Keratinocyte (primary cell): ENCODE measurements around the gene GPX1. TPM values are rescaled to one million over a fixed set of nuclear protein-coding genes. Genes with fewer than 3 reads are reported as not detected.
"Not testable (repeated sequence)": the region's sequence is repeated elsewhere in the genome, so short reads cannot be mapped to it uniquely, and the experiment has no call there.

Experiments used
- DNase-seq: peaks from one replicate; pipeline ENCODE4 v3.0.0-alpha.2; 2011; ENCODE audit warnings: low read depth, missing footprints, low spot score
- FAIRE-seq: peaks from 2 replicates; lab custom pipeline; 2011; peaks lifted over from hg19 to GRCh38; lab: Jason Lieb, UNC
- H2AFZ ChIP-seq: 2 replicates; pipeline ENCODE4 v1.6.0; 2012; ENCODE audit warnings: low read length, control low read depth, inconsistent platforms; ENCODE audit not compliant: control insufficient read depth
- H3K27ac ChIP-seq: 2 replicates; pipeline ENCODE4 v1.5.1; 2011; ENCODE audit warnings: low read length; ENCODE audit not compliant: control insufficient read depth, insufficient read depth
- H3K27me3 ChIP-seq: 3 replicates; pipeline ENCODE4 v1.6.0; 2011; ENCODE audit warnings: low read length; ENCODE audit not compliant: control insufficient read depth, insufficient read depth; ENCODE audit errors: extremely low read depth
- H3K36me3 ChIP-seq, 2 experiments: 2 replicates in 1 of 2; 3 replicates in 1 of 2; pipeline ENCODE4 v1.5.1; 2011; ENCODE audit warnings: low read length in 2 of 2, mild to moderate bottlenecking in 1 of 2; ENCODE audit not compliant: control insufficient read depth in 2 of 2, insufficient read depth in 2 of 2; ENCODE audit errors: extremely low read depth in 1 of 2
- H3K4me1 ChIP-seq: 3 replicates; pipeline ENCODE4 v1.5.1; 2011; ENCODE audit warnings: low read length; ENCODE audit not compliant: control insufficient read depth, insufficient read depth; ENCODE audit errors: extremely low read depth
- H3K4me2 ChIP-seq: 3 replicates; pipeline ENCODE4 v1.6.0; 2011; ENCODE audit warnings: low read depth, low read length; ENCODE audit not compliant: control insufficient read depth, insufficient read depth; ENCODE audit errors: extremely low read depth
- H3K4me3 ChIP-seq, 3 experiments: fragments of 200-600 bp in 1 of 3; sonication (generic) in 1 of 3; 2 replicates in 2 of 3; 3 replicates in 1 of 3; pipeline ENCODE4 v1.5.1; 2011 to 2016; ENCODE audit warnings: low read length in 3 of 3, mild to moderate bottlenecking in 3 of 3, control low read depth in 2 of 3, inconsistent platforms in 1 of 3, low read depth in 1 of 3, mixed read lengths in 1 of 3, mixed run types in 1 of 3, moderate library complexity in 1 of 3; ENCODE audit not compliant: control insufficient read depth in 2 of 3, insufficient read depth in 2 of 3; ENCODE audit errors: extremely low read depth in 1 of 3
- H3K79me2 ChIP-seq: 2 replicates; pipeline ENCODE4 v1.6.0; 2012; ENCODE audit warnings: low read length; ENCODE audit not compliant: control insufficient read depth, insufficient read depth
- H3K9ac ChIP-seq: 3 replicates; pipeline ENCODE4 v1.6.0; 2011; ENCODE audit warnings: low read length; ENCODE audit not compliant: control insufficient read depth, insufficient read depth; ENCODE audit errors: extremely low read depth
- H3K9me1 ChIP-seq: 3 replicates; pipeline ENCODE4 v1.6.0; 2011; ENCODE audit warnings: low read length; ENCODE audit not compliant: control insufficient read depth, insufficient read depth; ENCODE audit errors: extremely low read depth
- H3K9me3 ChIP-seq: 2 replicates; pipeline ENCODE4 v1.5.1; 2012; ENCODE audit warnings: low read depth, low read length; ENCODE audit not compliant: control insufficient read depth
- H4K20me1 ChIP-seq: 3 replicates; pipeline ENCODE4 v1.6.0; 2011; ENCODE audit warnings: low read length; ENCODE audit not compliant: control insufficient read depth, insufficient read depth; ENCODE audit errors: extremely low read depth
- EZH2 ChIP-seq: IDR thresholded peaks from one replicate; pipeline ENCODE4 v1.6.1; 2012; ENCODE audit warnings: inconsistent platforms, mild to moderate bottlenecking, low read length, moderate library complexity
- dilution Hi-C: fragments of 300-500 bp; cut with MboI; formaldehyde crosslinking; loops from one replicate; pipeline ENCODE4 v1.7.0; 2020; ENCODE audit warnings: low sequenced_read_pairs; ENCODE audit not compliant: extremely low pct_ligation_motif_present
- polyA plus RNA-seq, 5 experiments: library from polyadenylated mRNA; depleted of rRNA in 3 of 5; stranded (reverse) in 3 of 5; stranded (forward) in 1 of 5; unstranded in 1 of 5; fragments of >200 nt; gene quantifications; 1 replicate in 1 of 5; 2 replicates in 3 of 5; 3 replicates in 1 of 5; pipeline versions ENCODE4 v1.2.1 to v1.2.3, GENCODE V29; 2011 to 2012; ENCODE audit warnings: missing spikeins in 2 of 5, low read depth in 1 of 5, low replicate concordance in 1 of 5
- TF ChIP-seq, protein P1 (sequence below), 3 experiments: IDR thresholded peaks in 1 of 3; conservative IDR thresholded peaks in 1 of 3; optimal IDR thresholded peaks in 1 of 3; 2 replicates in 2 of 3; 3 replicates in 1 of 3; pipeline versions ENCODE3 to v1.5.1; 2011; ENCODE audit warnings: low read length in 3 of 3, mild to moderate bottlenecking in 3 of 3, moderate library complexity in 2 of 3, control low read depth in 1 of 3, inconsistent platforms in 1 of 3; ENCODE audit not compliant: insufficient read depth in 2 of 3; ENCODE audit errors: extremely low read depth in 1 of 3

Gene GPX1
- polyA plus RNA-seq, 1 donor (not counting 4 experiments of a cell fraction or from before 2014, with no cell fraction given): 427 TPM

DNA sequence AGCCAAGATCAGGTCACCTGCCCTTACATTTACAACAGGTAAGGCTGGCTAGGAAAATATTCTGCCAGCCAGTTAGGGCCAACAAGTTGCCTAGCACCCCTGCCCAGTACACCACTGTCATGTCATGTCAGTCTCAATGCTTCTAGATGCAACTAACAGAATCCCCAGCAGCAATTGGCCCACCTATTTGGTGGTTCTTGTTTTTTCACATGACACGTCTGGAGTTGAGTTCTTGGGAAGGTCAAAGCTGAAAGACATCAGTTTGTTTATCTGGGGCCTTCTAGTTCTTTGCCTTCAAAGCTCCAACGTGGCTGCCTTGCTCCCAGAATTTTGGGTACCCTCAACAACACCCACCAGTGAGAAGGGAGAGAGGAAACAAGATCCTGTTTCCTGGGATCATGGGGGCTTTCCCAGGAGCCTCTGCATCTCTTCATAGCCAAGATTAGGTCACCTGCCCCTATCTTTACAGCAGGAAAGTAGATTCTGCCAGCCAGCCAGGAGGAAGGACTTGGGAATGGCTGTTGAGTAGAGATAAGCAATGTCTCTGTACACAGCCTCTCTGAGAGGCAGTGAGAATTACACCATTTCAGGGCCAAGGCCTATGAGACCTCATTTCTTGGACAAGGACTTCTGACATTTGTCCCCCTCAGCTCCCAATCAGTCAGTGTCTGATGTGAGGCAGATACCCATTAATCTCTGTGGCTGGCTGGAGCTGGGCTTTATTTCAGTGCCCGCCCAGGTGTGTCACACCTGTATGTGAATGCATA lies 8.6 kb downstream of the GPX1 start:
- no peaks in the 10 kb centered on the region for H4K20me1 ChIP-seq
- no peaks in the 10 kb centered on the region for H3K9me3 ChIP-seq
- no peak overlapping the region for H3K4me2 ChIP-seq
- H3K27ac ChIP-seq: no peak overlapping the region
- no peaks in the 10 kb centered on the region for H3K9me1 ChIP-seq
- H3K9ac ChIP-seq: no peak overlapping the region
- H3K4me3 ChIP-seq: no peak overlapping the region
- no peak overlapping the region for H2AFZ ChIP-seq
- H3K79me2 ChIP-seq: no peaks in the 10 kb centered on the region
- TF ChIP-seq EZH2: no peak
- TF ChIP-seq, protein P1, sequence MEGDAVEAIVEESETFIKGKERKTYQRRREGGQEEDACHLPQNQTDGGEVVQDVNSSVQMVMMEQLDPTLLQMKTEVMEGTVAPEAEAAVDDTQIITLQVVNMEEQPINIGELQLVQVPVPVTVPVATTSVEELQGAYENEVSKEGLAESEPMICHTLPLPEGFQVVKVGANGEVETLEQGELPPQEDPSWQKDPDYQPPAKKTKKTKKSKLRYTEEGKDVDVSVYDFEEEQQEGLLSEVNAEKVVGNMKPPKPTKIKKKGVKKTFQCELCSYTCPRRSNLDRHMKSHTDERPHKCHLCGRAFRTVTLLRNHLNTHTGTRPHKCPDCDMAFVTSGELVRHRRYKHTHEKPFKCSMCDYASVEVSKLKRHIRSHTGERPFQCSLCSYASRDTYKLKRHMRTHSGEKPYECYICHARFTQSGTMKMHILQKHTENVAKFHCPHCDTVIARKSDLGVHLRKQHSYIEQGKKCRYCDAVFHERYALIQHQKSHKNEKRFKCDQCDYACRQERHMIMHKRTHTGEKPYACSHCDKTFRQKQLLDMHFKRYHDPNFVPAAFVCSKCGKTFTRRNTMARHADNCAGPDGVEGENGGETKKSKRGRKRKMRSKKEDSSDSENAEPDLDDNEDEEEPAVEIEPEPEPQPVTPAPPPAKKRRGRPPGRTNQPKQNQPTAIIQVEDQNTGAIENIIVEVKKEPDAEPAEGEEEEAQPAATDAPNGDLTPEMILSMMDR (optimal IDR thresholded peaks at IDR 0.05 in 1 of 3, IDR thresholded peaks at IDR 0.05 in 1 of 3, conservative IDR thresholded peaks at IDR 0.05 in 1 of 3; ENCODE audit: extremely low read depth in 1 of 3, insufficient read depth in 2 of 3, low read length in 3 of 3): no peak
- no peaks in the 10 kb centered on the region for H3K27me3 ChIP-seq
- dilution Hi-C loops: no loop called here
- no peak for DNase-seq
- no peak for FAIRE-seq
- peaks cover 33% of the 10 kb centered on the region for H3K4me1 ChIP-seq
- no peaks in the 10 kb centered on the region for H3K36me3 ChIP-seq

DNA sequence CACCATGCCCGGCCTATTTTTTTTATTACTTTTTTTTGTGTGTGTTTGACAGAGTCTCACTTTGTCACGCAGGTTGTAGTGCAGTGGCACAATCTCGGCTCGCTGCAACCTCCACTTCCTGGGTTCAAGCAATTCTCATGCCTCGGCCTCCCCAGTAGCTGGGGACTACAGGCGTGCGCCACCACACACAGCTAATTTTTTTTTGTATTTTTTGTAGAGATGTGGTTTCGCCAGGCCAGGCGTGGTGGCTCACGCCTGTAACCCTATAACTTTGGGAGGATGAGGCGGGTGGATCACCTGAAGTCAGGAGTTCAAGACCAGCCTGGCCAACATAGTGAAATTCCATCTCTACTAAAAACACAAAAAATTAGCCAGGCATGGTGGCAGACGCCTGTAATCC lies 9.8 kb downstream of the GPX1 start:
- FAIRE-seq, H4K20me1 ChIP-seq, H3K9me3 ChIP-seq, H3K27ac ChIP-seq, H3K27me3 ChIP-seq, H3K79me2 ChIP-seq, H3K4me3 ChIP-seq, DNase-seq, H3K9ac ChIP-seq, H3K9me1 ChIP-seq, dilution Hi-C loops, H3K4me2 ChIP-seq, H2AFZ ChIP-seq, H3K36me3 ChIP-seq: not testable (repeated sequence)
- H3K4me1 ChIP-seq: peaks cover 33% of the 10 kb centered on the region
